ENCODE results near the gene ABHD16B. TPM values are rescaled to one million over a fixed set of nuclear protein-coding genes. Genes with fewer than 3 reads are reported as not detected.
A peak's percentile ranks its signal among the peaks of the same experiment; 100 is the strongest.

ABHD16B gene
- total and polyA plus RNA-seq, 10 of the 15 experiments (the other 5 are each of a cell fraction or from before 2014, with no cell fraction given) = 0.13 TPM; not detected in 9

DNA sequence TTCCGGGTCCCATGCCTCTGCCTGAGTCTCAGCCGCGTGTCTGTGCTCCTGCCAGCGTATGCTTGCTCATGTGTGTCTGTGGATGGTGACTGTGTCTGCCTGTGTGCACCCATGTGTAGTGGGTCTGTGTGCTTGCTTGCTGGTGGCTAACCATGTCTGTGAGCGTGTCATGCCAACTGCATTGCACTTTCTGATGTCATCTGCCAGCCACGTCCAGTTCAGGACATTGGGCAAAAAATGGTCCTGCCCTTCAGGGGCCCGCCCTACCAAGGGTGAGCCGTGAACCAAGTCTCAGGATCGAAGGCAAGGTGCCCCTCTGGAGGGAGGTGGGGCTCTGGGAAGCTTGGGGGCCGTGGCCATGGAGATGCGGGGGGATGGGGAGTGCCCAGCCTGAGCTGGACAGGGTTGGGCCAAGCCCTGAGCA lies 20.9 kb upstream of the ABHD16B start:
- ChIA-PET POLR2A (no interaction called here), SMC1A (ENCODE audit: uncharacterized antibody, unreplicated experiment) (no interaction called here), CTCF (interaction anchor here (1.5 kb wide), 1 partner anchor 14 kb away, joined by 4 read pairs; no protein-coding TSS in a partner anchor), RAD21 (ENCODE audit: unreplicated experiment) (no interaction called here)
- Histone ChIP-seq H3K4me3 (no peak overlapping the region), H3K9ac (ENCODE audit: control insufficient read depth, insufficient read depth, low read length) (no peak overlapping the region), H3K9me3 (replicated peaks; ENCODE audit: control insufficient read depth, insufficient read depth, low read length) (no peaks in the 10 kb centered on the region), H3K27ac (ENCODE audit: control insufficient read depth, insufficient read depth) (no peak overlapping the region), H3K4me2 (ENCODE audit: control insufficient read depth, insufficient read depth) (no peak overlapping the region), H3K36me3 (ENCODE audit: control insufficient read depth in 2 of 2, insufficient read depth in 2 of 2, low read length in 1 of 2) (no peaks in the 10 kb centered on the region), H3K27me3 (replicated peaks in 1 of 2; ENCODE audit: control insufficient read depth in 2 of 2, insufficient read depth in 2 of 2, low read length in 1 of 2) (peaks cover 0 to 1% of the 10 kb centered on the region in 2 experiments; a peak in 3 of 4 replicates), H4K20me1 (ENCODE audit: control insufficient read depth, insufficient read depth) (no peaks in the 10 kb centered on the region), H3K4me1 (ENCODE audit: control insufficient read depth, insufficient read depth, low read length) (peaks cover 5% of the 10 kb centered on the region), H3K79me2 (ENCODE audit: control insufficient read depth, insufficient read depth, low read length) (no peaks in the 10 kb centered on the region), H2AFZ (ENCODE audit: control insufficient read depth, low read depth, low read length) (no peak overlapping the region)
- ATAC-seq = peak; percentile 46
- TF ChIP-seq SRF (IDR thresholded peaks at IDR 0.05; ENCODE audit: low read depth in 2 of 2, low read length in 2 of 2) (no peak), CREM (IDR thresholded peaks at IDR 0.05; ENCODE audit: low read depth) (no peak), DPF2 (IDR thresholded peaks at IDR 0.05) (no peak), CHD4 (IDR thresholded peaks at IDR 0.05) (no peak), KAT2A (conservative IDR thresholded peaks at IDR 0.05; ENCODE audit: control insufficient read depth, low read depth, low read length) (no peak), POU2F2 (IDR thresholded peaks at IDR 0.05; ENCODE audit: borderline replicate concordance, low read depth, low read length) (no peak), NR2F1 (conservative IDR thresholded peaks at IDR 0.05) (no peak), ZBTB33 (IDR thresholded peaks at IDR 0.05) (no peak), MTA2 (IDR thresholded peaks at IDR 0.05; ENCODE audit: low read depth) (no peak), RBBP5 (conservative IDR thresholded peaks at IDR 0.05) (no peak), IKZF2 (IDR thresholded peaks at IDR 0.05) (no peak), E2F8 (IDR thresholded peaks at IDR 0.05; ENCODE audit: low read depth, partially characterized antibody) (no peak), PAX8 (IDR thresholded peaks at IDR 0.05) (no peak), TCF3 (IDR thresholded peaks at IDR 0.05; ENCODE audit: borderline replicate concordance, insufficient read depth, low read depth, low read length) (no peak), NFXL1 (IDR thresholded peaks at IDR 0.05; ENCODE audit: borderline replicate concordance) (no peak)
- TF ChIP-seq, protein P1, sequence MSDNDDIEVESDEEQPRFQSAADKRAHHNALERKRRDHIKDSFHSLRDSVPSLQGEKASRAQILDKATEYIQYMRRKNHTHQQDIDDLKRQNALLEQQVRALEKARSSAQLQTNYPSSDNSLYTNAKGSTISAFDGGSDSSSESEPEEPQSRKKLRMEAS (IDR thresholded peaks at IDR 0.05; ENCODE audit: low read depth, low read length) = no peak
- TF ChIP-seq, protein P2, sequence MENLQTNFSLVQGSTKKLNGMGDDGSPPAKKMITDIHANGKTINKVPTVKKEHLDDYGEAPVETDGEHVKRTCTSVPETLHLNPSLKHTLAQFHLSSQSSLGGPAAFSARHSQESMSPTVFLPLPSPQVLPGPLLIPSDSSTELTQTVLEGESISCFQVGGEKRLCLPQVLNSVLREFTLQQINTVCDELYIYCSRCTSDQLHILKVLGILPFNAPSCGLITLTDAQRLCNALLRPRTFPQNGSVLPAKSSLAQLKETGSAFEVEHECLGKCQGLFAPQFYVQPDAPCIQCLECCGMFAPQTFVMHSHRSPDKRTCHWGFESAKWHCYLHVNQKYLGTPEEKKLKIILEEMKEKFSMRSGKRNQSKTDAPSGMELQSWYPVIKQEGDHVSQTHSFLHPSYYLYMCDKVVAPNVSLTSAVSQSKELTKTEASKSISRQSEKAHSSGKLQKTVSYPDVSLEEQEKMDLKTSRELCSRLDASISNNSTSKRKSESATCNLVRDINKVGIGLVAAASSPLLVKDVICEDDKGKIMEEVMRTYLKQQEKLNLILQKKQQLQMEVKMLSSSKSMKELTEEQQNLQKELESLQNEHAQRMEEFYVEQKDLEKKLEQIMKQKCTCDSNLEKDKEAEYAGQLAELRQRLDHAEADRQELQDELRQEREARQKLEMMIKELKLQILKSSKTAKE (IDR thresholded peaks at IDR 0.05; ENCODE audit: low read depth, poor library complexity, severe bottlenecking) = no peak
- intact Hi-C loops (cut with micrococcal nuclease; ENCODE audit: unreplicated experiment) (no loop called here), in situ Hi-C loops (cut with MboI) (no loop called here)
- DNase-seq (ENCODE audit: low read depth, low spot score) = no peak
- WGBS (ENCODE audit: insufficient coverage, insufficient replicate concordance, low lambda C conversion rate, missing lambda C conversion rate) = 21% methylated on average over 11 of the region's 11 CpGs
- FAIRE-seq = no peak
- no TSS peak for BruUV-seq (replicated peaks)
